Measurements from ENCODE around the gene RAB21. TPM values are rescaled to one million over a fixed set of nuclear protein-coding genes. Genes with fewer than 3 reads are reported as not detected.
"Not testable (repeated sequence)": the region's sequence is repeated elsewhere in the genome, so short reads cannot be mapped to it uniquely, and the experiment has no call there.

Gene RAB21
- total and polyA plus RNA-seq, 2 donors (not counting 1 experiment from before 2014, with no cell fraction given) = 7.3 to 83.7 TPM

GRCh38 chr12:71822088-71822487 lies 67.4 kb downstream of the RAB21 start:
- H3K9me3 Mint-ChIP-seq (ENCODE audit: insufficient read depth); H3K9me3 ChIP-seq (ENCODE audit: control extremely low read depth in 1 of 3, control insufficient read depth in 2 of 3, insufficient read depth in 1 of 3, low read length in 2 of 3); H3K27me3 ChIP-seq (replicated peaks in 1 of 4; ENCODE audit: control extremely low read depth in 1 of 4, control insufficient read depth in 3 of 4, insufficient read depth in 4 of 4, low read length in 3 of 4); H3K4me3 ChIP-seq (ENCODE audit: control extremely low read depth in 1 of 5, extremely low read depth in 1 of 5, insufficient read depth in 1 of 5, low read depth in 2 of 5, low read length in 4 of 5); H3K79me2 ChIP-seq (ENCODE audit: control insufficient read depth, insufficient read depth, low read length); POLR2A ChIA-PET; H3K4me2 ChIP-seq (replicated peaks; ENCODE audit: low read depth, low read length, poor library complexity, severe bottlenecking); H3K36me3 ChIP-seq (replicated peaks in 1 of 2; ENCODE audit: control extremely low read depth in 1 of 2, control insufficient read depth in 1 of 2, extremely low read depth in 1 of 2, insufficient read depth in 2 of 2, low read length in 1 of 2); CTCF ChIA-PET; H4K20me1 ChIP-seq (ENCODE audit: control insufficient read depth, insufficient read depth, low read length, poor library complexity, severe bottlenecking); H3K4me3 Mint-ChIP-seq; H3K4me1 ChIP-seq (ENCODE audit: control insufficient read depth in 2 of 2, insufficient read depth in 2 of 2, low read length in 2 of 2); H2AFZ ChIP-seq (ENCODE audit: insufficient read depth, low read depth, low read length, poor library complexity, severe bottlenecking); H3K27me3 Mint-ChIP-seq; H3K27ac ChIP-seq (ENCODE audit: low read length in 2 of 2); intact Hi-C loops (cut with micrococcal nuclease); H3K9ac ChIP-seq (ENCODE audit: low read length); H3K27ac Mint-ChIP-seq; ATAC-seq (ENCODE audit: low read depth); H3K4me1 Mint-ChIP-seq; DNase-seq: not testable (repeated sequence)
- WGBS (ENCODE audit: insufficient coverage) = 94% methylated on average over 2 of the region's 3 CpGs

- Histone ChIP-seq H4K20me1 (ENCODE audit: control insufficient read depth, insufficient read depth, low read length, poor library complexity, severe bottlenecking) (no peaks in the 10 kb centered on the region), H3K4me2 (replicated peaks; ENCODE audit: low read depth, low read length, poor library complexity, severe bottlenecking) (no peak overlapping the region), H3K4me1 (ENCODE audit: control insufficient read depth in 2 of 2, insufficient read depth in 2 of 2, low read length in 2 of 2) (no peaks in the 10 kb centered on the region), H3K79me2 (ENCODE audit: control insufficient read depth, insufficient read depth, low read length) (no peaks in the 10 kb centered on the region), H3K27ac (ENCODE audit: low read length in 2 of 2) (no peak overlapping the region), H3K36me3 (replicated peaks in 1 of 2; ENCODE audit: control extremely low read depth in 1 of 2, control insufficient read depth in 1 of 2, extremely low read depth in 1 of 2, insufficient read depth in 2 of 2, low read length in 1 of 2) (no peaks in the 10 kb centered on the region), H3K9ac (ENCODE audit: low read length) (no peak overlapping the region), H3K4me3 (ENCODE audit: control extremely low read depth in 1 of 5, extremely low read depth in 1 of 5, insufficient read depth in 1 of 5, low read depth in 2 of 5, low read length in 4 of 5) (no peak overlapping the region), H3K9me3 (ENCODE audit: control extremely low read depth in 1 of 3, control insufficient read depth in 2 of 3, insufficient read depth in 1 of 3, low read length in 2 of 3) (no peaks in the 10 kb centered on the region), H3K27me3 (replicated peaks in 1 of 4; ENCODE audit: control extremely low read depth in 1 of 4, control insufficient read depth in 3 of 4, insufficient read depth in 4 of 4, low read length in 3 of 4) (no peaks in the 10 kb centered on the region), H2AFZ (ENCODE audit: insufficient read depth, low read depth, low read length, poor library complexity, severe bottlenecking) (no peak overlapping the region)
- peaks cover 15% of the 10 kb centered on the region for H3K27me3 Mint-ChIP-seq
- 100% methylated on average over 1 of the region's 2 CpGs for WGBS (ENCODE audit: insufficient coverage)
- TF ChIP-seq CTCF (IDR thresholded peaks at IDR 0.05) (no peak), EZH2 (IDR thresholded peaks at IDR 0.05; ENCODE audit: borderline replicate concordance, insufficient read depth, low read depth, low read length, poor library complexity, severe bottlenecking) (no peak)
- POLR2A ChIA-PET = no interaction called here
- intact Hi-C loops (cut with micrococcal nuclease) = no loop called here
- no peaks in the 10 kb centered on the region for H3K4me1 Mint-ChIP-seq
- CTCF ChIA-PET = no interaction called here
- no peak overlapping the region for H3K27ac Mint-ChIP-seq
- H3K9me3 Mint-ChIP-seq (ENCODE audit: insufficient read depth) = no peaks in the 10 kb centered on the region
- ATAC-seq (ENCODE audit: low read depth) (no peak), DNase-seq (no peak)
- H3K4me3 Mint-ChIP-seq = no peak overlapping the region
Measured at GRCh38 chr12:71828813-71829212, 74.2 kb downstream of the RAB21 start.

Data from B cell (primary cell).